ENCODE results near the gene GRIN1.

GRIN1 gene

DNA sequence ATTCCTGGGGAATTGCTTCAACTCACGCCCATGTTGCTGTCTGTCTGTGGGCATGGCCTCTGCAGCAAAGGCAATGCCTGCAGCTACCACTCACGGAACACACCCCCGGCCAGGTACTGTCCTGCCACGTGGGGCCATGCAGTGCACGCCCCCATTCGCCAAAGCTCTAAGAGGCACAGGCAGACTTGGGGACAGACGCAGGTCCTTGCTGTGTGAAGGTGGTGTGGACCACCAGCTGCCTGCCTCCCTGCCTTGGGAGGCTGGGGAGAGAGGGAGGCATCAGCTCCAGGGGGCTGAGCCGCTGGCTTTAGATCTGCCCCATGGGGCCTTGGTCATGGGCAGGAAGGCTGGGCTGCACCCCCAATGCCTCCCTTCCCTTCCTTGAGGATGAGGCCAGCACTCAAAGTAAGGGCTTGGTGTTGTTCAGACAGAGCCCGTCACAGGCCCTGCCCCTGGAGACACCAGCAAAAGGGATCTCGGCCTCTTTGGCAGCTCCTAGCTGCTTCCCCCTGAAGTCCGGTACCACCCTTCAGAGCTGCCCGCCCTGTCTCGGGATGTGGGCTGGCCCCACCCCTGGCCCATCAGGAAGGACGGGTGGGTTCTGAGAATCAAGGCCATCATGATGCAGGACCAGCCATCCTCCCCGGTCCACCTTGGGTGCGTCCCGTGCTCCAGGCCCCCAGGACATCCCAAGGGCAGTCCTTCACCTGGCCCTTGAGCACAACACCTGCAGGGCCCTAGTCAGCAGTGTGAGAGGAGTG is 2.3 kb downstream of the GRIN1 start:
- no peaks in the 10 kb centered on the region for H3K4me1 ChIP-seq (ENCODE audit: control insufficient read depth in 1 of 2, insufficient read depth in 1 of 2, low read depth in 1 of 2, low read length in 1 of 2)
- H3K4me3 ChIP-seq (ENCODE audit: low read depth in 1 of 2, low read length in 1 of 2): no peak overlapping the region
- H3K36me3 ChIP-seq: no peaks in the 10 kb centered on the region
- H3K9me3 ChIP-seq: no peaks in the 10 kb centered on the region
- TF ChIP-seq, protein P1, sequence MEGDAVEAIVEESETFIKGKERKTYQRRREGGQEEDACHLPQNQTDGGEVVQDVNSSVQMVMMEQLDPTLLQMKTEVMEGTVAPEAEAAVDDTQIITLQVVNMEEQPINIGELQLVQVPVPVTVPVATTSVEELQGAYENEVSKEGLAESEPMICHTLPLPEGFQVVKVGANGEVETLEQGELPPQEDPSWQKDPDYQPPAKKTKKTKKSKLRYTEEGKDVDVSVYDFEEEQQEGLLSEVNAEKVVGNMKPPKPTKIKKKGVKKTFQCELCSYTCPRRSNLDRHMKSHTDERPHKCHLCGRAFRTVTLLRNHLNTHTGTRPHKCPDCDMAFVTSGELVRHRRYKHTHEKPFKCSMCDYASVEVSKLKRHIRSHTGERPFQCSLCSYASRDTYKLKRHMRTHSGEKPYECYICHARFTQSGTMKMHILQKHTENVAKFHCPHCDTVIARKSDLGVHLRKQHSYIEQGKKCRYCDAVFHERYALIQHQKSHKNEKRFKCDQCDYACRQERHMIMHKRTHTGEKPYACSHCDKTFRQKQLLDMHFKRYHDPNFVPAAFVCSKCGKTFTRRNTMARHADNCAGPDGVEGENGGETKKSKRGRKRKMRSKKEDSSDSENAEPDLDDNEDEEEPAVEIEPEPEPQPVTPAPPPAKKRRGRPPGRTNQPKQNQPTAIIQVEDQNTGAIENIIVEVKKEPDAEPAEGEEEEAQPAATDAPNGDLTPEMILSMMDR (IDR thresholded peaks at IDR 0.05): no peak
- H3K27ac ChIP-seq: no peak overlapping the region
- peaks cover 89% of the 10 kb centered on the region for H3K27me3 ChIP-seq

- H3K27ac ChIP-seq: no peak overlapping the region
- H3K4me1 ChIP-seq (ENCODE audit: control insufficient read depth in 1 of 2, insufficient read depth in 1 of 2, low read depth in 1 of 2, low read length in 1 of 2): no peaks in the 10 kb centered on the region
- no peaks in the 10 kb centered on the region for H3K9me3 ChIP-seq
- no peaks in the 10 kb centered on the region for H3K36me3 ChIP-seq
- TF ChIP-seq, protein P1 (IDR thresholded peaks at IDR 0.05): no peak
- H3K4me3 ChIP-seq (ENCODE audit: low read depth in 1 of 2, low read length in 1 of 2): no peak overlapping the region
- peaks cover 89% of the 10 kb centered on the region for H3K27me3 ChIP-seq
These were observed 3.3 kb downstream of the GRIN1 start for GRCh38 chr9:137141976-137142936.

DNA sequence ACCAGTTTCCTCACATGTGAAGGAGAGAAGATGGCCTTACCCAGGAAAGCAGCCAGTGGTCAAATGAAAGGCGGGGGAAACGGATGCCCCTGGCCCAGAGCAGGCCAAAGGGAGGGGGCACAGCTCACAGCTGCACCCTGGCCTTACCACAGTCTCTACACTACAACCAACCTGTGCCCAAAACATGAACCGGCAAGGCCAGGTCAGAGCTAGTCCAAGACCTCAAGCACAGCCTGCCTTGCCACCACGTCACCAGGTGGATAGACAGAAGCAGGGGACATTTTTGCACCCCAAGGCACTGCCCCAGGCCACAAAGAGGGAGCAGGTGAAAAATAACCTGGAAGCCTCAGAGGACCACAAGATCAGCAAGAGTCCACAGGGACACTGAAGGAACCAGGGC is 4.5 kb downstream of the GRIN1 start:
- peaks cover 89% of the 10 kb centered on the region for H3K27me3 ChIP-seq
- H3K36me3 ChIP-seq: no peaks in the 10 kb centered on the region
- no peak overlapping the region for H3K4me3 ChIP-seq (ENCODE audit: low read depth in 1 of 2, low read length in 1 of 2)
- no peaks in the 10 kb centered on the region for H3K9me3 ChIP-seq
- TF ChIP-seq, protein P1 (IDR thresholded peaks at IDR 0.05): no peak
- H3K4me1 ChIP-seq (ENCODE audit: control insufficient read depth in 1 of 2, insufficient read depth in 1 of 2, low read depth in 1 of 2, low read length in 1 of 2): no peaks in the 10 kb centered on the region
- H3K27ac ChIP-seq: no peak overlapping the region

DNA sequence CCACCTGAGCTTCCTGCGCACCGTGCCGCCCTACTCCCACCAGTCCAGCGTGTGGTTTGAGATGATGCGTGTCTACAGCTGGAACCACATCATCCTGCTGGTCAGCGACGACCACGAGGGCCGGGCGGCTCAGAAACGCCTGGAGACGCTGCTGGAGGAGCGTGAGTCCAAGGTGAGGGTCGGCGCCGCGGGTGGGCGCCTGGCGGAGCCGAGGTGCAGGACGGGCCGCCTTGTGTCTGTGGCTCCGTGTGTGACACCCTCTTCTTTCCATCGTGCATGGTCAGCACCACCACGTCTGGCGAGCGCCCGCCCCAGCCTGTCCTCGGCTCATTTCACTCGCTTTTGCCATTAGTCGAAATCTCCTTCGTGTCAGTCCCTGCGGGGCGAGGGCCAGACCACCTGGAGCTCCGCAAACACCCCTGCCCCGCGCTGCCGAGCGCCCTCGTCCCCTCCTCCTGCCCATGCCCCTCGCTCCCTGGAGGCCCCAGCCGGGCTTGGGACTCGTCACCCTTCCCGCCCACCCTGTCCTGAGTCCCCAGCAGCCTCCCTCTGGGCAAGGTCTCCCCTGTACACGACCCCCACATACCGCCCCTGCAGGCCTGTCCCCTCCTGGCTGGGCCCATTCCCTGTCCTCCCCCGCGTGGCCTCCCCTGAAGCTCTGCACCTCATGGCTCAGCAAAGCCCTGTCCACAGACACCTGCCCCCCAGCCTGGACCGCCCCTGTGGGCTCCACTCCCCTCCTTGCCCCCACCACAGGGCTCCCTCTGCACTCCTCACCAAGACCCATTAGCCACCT is 7.0 kb downstream of the GRIN1 start:
- no peak overlapping the region for H3K4me3 ChIP-seq (ENCODE audit: low read depth in 1 of 2, low read length in 1 of 2)
- no peaks in the 10 kb centered on the region for H3K36me3 ChIP-seq
- H3K4me1 ChIP-seq (ENCODE audit: control insufficient read depth in 1 of 2, insufficient read depth in 1 of 2, low read depth in 1 of 2, low read length in 1 of 2): peaks cover 0 to 4% of the 10 kb centered on the region in 2 experiments
- H3K27ac ChIP-seq: no peak overlapping the region
- peaks cover 83% of the 10 kb centered on the region for H3K27me3 ChIP-seq
- TF ChIP-seq, protein P1 (IDR thresholded peaks at IDR 0.05): no peak
- no peaks in the 10 kb centered on the region for H3K9me3 ChIP-seq

- Histone ChIP-seq H3K9me3 (no peaks in the 10 kb centered on the region), H3K27me3 (peaks cover 79% of the 10 kb centered on the region), H3K4me3 (ENCODE audit: low read depth in 1 of 2, low read length in 1 of 2) (no peak overlapping the region), H3K4me1 (ENCODE audit: control insufficient read depth in 1 of 2, insufficient read depth in 1 of 2, low read depth in 1 of 2, low read length in 1 of 2) (peaks cover 0 to 4% of the 10 kb centered on the region in 2 experiments), H3K36me3 (no peaks in the 10 kb centered on the region), H3K27ac (no peak overlapping the region)
- TF ChIP-seq, protein P1 (IDR thresholded peaks at IDR 0.05): no peak
These were observed 7.6 kb downstream of the GRIN1 start for GRCh38 chr9:137146527-137146918.
